ENCODE results near the gene SMG6. TPM values are rescaled to one million over a fixed set of nuclear protein-coding genes. Genes with fewer than 3 reads are reported as not detected.

Gene SMG6
- total and polyA plus RNA-seq, 2 of the 8 experiments (the other 6 are each of a cell fraction or from before 2014, with no cell fraction given), result 18.5 to 25.2 TPM

GRCh38 chr17:2230877-2231276, 72.7 kb downstream of the SMG6 start (continued):
- TF ChIP-seq MAFK (IDR thresholded peaks at IDR 0.05; ENCODE audit: low read depth, low read length) (no peak), TCF12 (IDR thresholded peaks at IDR 0.05; ENCODE audit: low read depth, low read length) (no peak), MAX (IDR thresholded peaks at IDR 0.05) (no peak), TBP (IDR thresholded peaks at IDR 0.05; ENCODE audit: low read depth, low read length) (no peak), USF2 (IDR thresholded peaks at IDR 0.05; ENCODE audit: low read length) (no peak)
